Medulla oblongata (tissue), 1 donor: Measurements from ENCODE around the gene LSM3.
A peak's percentile ranks its signal among the peaks of the same experiment; 100 is the strongest.

ENCODE experiments used
- DNase-seq: peaks from one replicate; pipeline ENCODE4 v3.0.0-alpha.2; 2015; ENCODE audit errors: extremely low spot score

LSM3 gene

GRCh38 chr3:14239940-14240339 is 61.3 kb downstream of the LSM3 start:
- DNase-seq, result no peak

GRCh38 chr3:14240366-14240765 is 61.7 kb downstream of the LSM3 start:
- no peak for DNase-seq

- DNase-seq, result no peak
Observed at GRCh38 chr3:14241716-14242115, 63.1 kb downstream of the LSM3 start.

GRCh38 chr3:14242490-14243311 is 64.1 kb downstream of the LSM3 start:
- DNase-seq, result no peak

- no peak for DNase-seq
Observed at GRCh38 chr3:14243782-14244181, 65.2 kb downstream of the LSM3 start.

GRCh38 chr3:14244521-14245247 is 66.1 kb downstream of the LSM3 start:
- DNase-seq, result no peak

GRCh38 chr3:14245248-14245639 is 66.6 kb downstream of the LSM3 start:
- no peak for DNase-seq

GRCh38 chr3:14245822-14246221 is 67.2 kb downstream of the LSM3 start:
- DNase-seq, result no peak

GRCh38 chr3:14246414-14246813 is 67.8 kb downstream of the LSM3 start:
- DNase-seq, result no peak

- no peak for DNase-seq
Observed at GRCh38 chr3:14248477-14248848, 69.8 kb downstream of the LSM3 start.

- DNase-seq, result peak; percentile 73
Observed at GRCh38 chr3:14248849-14249523, 70.4 kb downstream of the LSM3 start.
